ENCODE measurements around the gene NLK. TPM values are rescaled to one million over a fixed set of nuclear protein-coding genes. Genes with fewer than 3 reads are reported as not detected.

NLK gene
- total and polyA plus RNA-seq, 2 donors (not counting 1 experiment from before 2014, with no cell fraction given): 12.7 to 24.8 TPM

DNA sequence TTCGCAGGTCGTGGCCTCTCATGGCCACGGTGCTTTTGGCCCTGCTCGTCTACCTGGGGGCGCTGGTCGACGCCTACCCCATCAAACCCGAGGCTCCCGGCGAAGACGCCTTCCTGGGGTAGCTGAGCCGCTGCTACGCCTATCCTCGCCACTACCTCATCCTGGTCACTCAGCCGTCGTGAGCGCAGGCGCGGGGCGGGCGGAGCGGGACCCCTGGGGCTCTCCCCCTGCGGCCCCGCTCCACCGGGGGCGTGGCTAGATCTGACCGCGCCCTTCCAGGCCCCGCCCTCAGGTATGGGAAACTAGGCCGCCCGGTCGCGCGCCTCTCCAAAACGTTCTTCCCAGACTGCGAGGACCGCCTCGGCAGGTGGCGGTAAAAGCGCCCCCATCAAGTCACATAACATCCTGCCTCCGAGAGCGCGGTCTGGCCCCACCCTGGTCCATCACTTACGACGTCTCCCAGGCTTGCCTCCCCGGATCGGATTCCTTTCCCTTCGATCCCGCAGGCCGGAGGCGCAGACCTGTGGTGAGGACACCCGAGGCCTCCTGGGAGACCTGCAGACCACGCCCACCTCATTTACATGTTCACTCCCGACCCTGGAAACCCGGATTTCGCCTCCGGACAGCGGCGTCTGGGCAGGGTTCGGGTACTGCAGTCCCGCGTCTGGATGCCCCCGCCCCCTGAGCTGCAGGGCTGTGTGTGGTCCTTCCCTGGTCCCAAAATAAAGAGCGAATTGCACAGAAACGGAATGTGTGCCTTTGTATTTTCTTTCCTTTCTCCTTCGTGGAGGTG, 185.0 kb downstream of the NLK start:
- Histone ChIP-seq H4K20me1 (ENCODE audit: control insufficient read depth, insufficient read depth, low read length, poor library complexity, severe bottlenecking) (no peaks in the 10 kb centered on the region), H3K27me3 (replicated peaks in 1 of 4; ENCODE audit: control extremely low read depth in 1 of 4, control insufficient read depth in 3 of 4, insufficient read depth in 4 of 4, low read length in 3 of 4) (peaks cover 0 to 47% (median 16%) of the 10 kb centered on the region in 4 experiments), H3K9me3 (ENCODE audit: control extremely low read depth in 1 of 3, control insufficient read depth in 2 of 3, insufficient read depth in 1 of 3, low read length in 2 of 3) (peaks cover 0 to 20% (median 0%) of the 10 kb centered on the region in 3 donors), H3K9ac (ENCODE audit: low read length) (peak overlapping the region; percentile 54), H3K4me1 (ENCODE audit: control insufficient read depth in 2 of 2, insufficient read depth in 2 of 2, low read length in 2 of 2) (peaks cover 12 to 16% of the 10 kb centered on the region in 2 donors), H3K27ac (ENCODE audit: low read length in 2 of 2) (no peak overlapping the region), H3K4me3 (ENCODE audit: control extremely low read depth in 1 of 5, extremely low read depth in 1 of 5, insufficient read depth in 1 of 5, low read depth in 2 of 5, low read length in 4 of 5) (peak overlapping the region in 4 of 5 experiments; percentile 13 to 56 (median 40)), H2AFZ (ENCODE audit: insufficient read depth, low read depth, low read length, poor library complexity, severe bottlenecking) (peak overlapping the region; percentile 58), H3K79me2 (ENCODE audit: control insufficient read depth, insufficient read depth, low read length) (no peaks in the 10 kb centered on the region), H3K4me2 (replicated peaks; ENCODE audit: low read depth, low read length, poor library complexity, severe bottlenecking) (peak overlapping the region; percentile 84), H3K36me3 (replicated peaks in 1 of 2; ENCODE audit: control extremely low read depth in 1 of 2, control insufficient read depth in 1 of 2, extremely low read depth in 1 of 2, insufficient read depth in 2 of 2, low read length in 1 of 2) (no peaks in the 10 kb centered on the region)
- Mint-ChIP-seq H3K4me1 (peaks cover 11% of the 10 kb centered on the region), H3K27me3 (peaks cover 50% of the 10 kb centered on the region), H3K27ac (no peak overlapping the region), H3K9me3 (ENCODE audit: insufficient read depth) (no peaks in the 10 kb centered on the region), H3K4me3 (peak overlapping the region; percentile 79)
- DNase-seq (peak; percentile 40), ATAC-seq (ENCODE audit: low read depth) (peak; percentile 31)
- CTCF ChIA-PET: no interaction called here
- POLR2A ChIA-PET: no interaction called here
- TF ChIP-seq EZH2 (IDR thresholded peaks at IDR 0.05; ENCODE audit: borderline replicate concordance, insufficient read depth, low read depth, low read length, poor library complexity, severe bottlenecking): no peak
- TF ChIP-seq, protein P1, sequence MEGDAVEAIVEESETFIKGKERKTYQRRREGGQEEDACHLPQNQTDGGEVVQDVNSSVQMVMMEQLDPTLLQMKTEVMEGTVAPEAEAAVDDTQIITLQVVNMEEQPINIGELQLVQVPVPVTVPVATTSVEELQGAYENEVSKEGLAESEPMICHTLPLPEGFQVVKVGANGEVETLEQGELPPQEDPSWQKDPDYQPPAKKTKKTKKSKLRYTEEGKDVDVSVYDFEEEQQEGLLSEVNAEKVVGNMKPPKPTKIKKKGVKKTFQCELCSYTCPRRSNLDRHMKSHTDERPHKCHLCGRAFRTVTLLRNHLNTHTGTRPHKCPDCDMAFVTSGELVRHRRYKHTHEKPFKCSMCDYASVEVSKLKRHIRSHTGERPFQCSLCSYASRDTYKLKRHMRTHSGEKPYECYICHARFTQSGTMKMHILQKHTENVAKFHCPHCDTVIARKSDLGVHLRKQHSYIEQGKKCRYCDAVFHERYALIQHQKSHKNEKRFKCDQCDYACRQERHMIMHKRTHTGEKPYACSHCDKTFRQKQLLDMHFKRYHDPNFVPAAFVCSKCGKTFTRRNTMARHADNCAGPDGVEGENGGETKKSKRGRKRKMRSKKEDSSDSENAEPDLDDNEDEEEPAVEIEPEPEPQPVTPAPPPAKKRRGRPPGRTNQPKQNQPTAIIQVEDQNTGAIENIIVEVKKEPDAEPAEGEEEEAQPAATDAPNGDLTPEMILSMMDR (IDR thresholded peaks at IDR 0.05): no peak
- intact Hi-C loops (cut with micrococcal nuclease): no loop called here
- 8% methylated on average over 63 of the region's 66 CpGs for WGBS (ENCODE audit: insufficient coverage)

All from B cell (primary cell).